Vagina (tissue), 2 donors: Measurements from ENCODE around the gene NTNG1.

Experiments
- CTCF ChIP-seq, 3 experiments: fragments of 450-650 bp in 2 of 3; fragments of 200-600 bp in 1 of 3; sonication (generic) in 1 of 3; IDR thresholded peaks; one replicate each; pipeline ENCODE4 v1.5.1; 2017 to 2019; ENCODE audit warnings: antibody characterized with exemption in 3 of 3, mild to moderate bottlenecking in 2 of 3, moderate library complexity in 2 of 3
- POLR2A ChIP-seq, 2 donors: fragments of 450-650 bp; IDR thresholded peaks; one replicate each; pipeline ENCODE4 v1.6.1; 2017; ENCODE audit warnings: antibody characterized with exemption in 2 of 2, mild to moderate bottlenecking in 2 of 2, moderate library complexity in 2 of 2
- POLR2AphosphoS5 ChIP-seq, 2 donors: sonication (generic); formaldehyde crosslinking; IDR thresholded peaks; one replicate each; pipeline ENCODE4 v1.9.0; 2017; ENCODE audit warnings: antibody characterized with exemption in 2 of 2, mild to moderate bottlenecking in 2 of 2, low read depth in 1 of 2; ENCODE audit not compliant: insufficient read depth in 1 of 2

- no peak for TF ChIP-seq POLR2AphosphoS5 (IDR thresholded peaks at IDR 0.05; ENCODE audit: insufficient read depth in 1 of 2, low read depth in 1 of 2)
- no peak for TF ChIP-seq CTCF (IDR thresholded peaks at IDR 0.05)
- no peak for TF ChIP-seq POLR2A (IDR thresholded peaks at IDR 0.05)
Observed at GRCh38 chr1:107486349-107486748, 345.5 kb downstream of the NTNG1 start.
